Neutrophil (primary cell): ENCODE measurements around the gene HAO1.

Experiments
- H3K27ac ChIP-seq: fragments of 200-600 bp; sonication (generic); 2 replicates; pipeline ENCODE4 v1.5.1; 2016; ENCODE audit warnings: mild to moderate bottlenecking, moderate library complexity
- H3K27me3 ChIP-seq: fragments of 200-600 bp; sonication (generic); 2 replicates; pipeline ENCODE4 v1.6.0; 2016; ENCODE audit warnings: mild to moderate bottlenecking
- H3K36me3 ChIP-seq: fragments of 200-600 bp; sonication (generic); 2 replicates; pipeline ENCODE4 v1.5.1; 2017
- H3K4me1 ChIP-seq, 2 experiments: fragments of 200-600 bp in 1 of 2; sonication (generic) in 1 of 2; 1 replicate in 1 of 2; 2 replicates in 1 of 2; pipeline versions ENCODE4 v1.5.1 to v1.6.1; 2013 to 2016; ENCODE audit warnings: low read depth in 1 of 2, low read length in 1 of 2, mild to moderate bottlenecking in 1 of 2, moderate library complexity in 1 of 2; ENCODE audit not compliant: control insufficient read depth in 1 of 2, insufficient read depth in 1 of 2
- H3K4me3 ChIP-seq, 2 experiments: fragments of 200-600 bp in 1 of 2; sonication (generic) in 1 of 2; 1 replicate in 1 of 2; 2 replicates in 1 of 2; pipeline ENCODE4 v1.5.1; 2013 to 2016; ENCODE audit warnings: low read depth in 1 of 2, low read length in 1 of 2, mild to moderate bottlenecking in 1 of 2, moderate library complexity in 1 of 2
- H3K9me3 ChIP-seq: fragments of 200-600 bp; sonication (generic); 2 replicates; pipeline ENCODE4 v1.5.1; 2016
- CTCF ChIP-seq: fragments of 200-600 bp; sonication (generic); IDR thresholded peaks from 2 replicates; pipeline ENCODE4 v1.5.1; 2016; ENCODE audit warnings: antibody characterized with exemption

Gene HAO1

DNA sequence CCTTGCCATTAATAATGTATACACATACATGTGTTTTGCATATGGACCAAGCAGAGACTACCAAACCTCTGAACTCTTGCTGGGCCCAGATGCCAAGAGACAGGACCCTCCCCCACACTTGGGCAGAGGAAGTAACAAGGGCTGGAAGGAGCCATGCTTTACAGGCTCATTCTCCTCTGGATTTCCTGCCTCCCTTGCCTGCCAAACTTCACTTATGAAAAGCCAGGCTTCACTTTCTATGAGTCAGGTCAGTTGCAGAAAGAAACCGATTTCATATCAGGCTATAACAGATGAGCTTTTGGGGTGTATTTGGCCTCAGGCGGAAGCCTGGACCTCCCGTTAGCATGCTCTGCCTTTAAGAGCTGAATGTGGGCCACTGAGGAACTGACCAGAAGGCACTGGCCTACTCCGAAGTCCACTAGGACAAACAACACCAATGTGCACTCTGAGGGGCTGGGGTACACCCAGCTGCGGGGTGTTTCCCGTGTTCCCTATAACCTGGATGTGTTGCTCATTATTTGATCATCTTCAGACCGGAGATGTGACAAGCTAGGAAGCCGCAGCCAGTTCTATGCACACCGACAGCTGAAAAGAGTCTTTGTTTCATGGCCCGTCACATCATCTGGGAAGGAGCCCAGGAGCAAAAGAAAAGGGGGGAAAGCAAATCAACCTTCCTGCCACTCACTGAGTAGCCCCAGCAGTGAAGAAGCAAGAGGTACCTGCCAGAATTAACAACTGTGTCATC is 28.5 kb downstream of the HAO1 start:
- no peak overlapping the region for H3K27ac ChIP-seq
- no peak for TF ChIP-seq CTCF

GRCh38 chr20:7908905-7909304 is 31.4 kb downstream of the HAO1 start:
- no peak overlapping the region for H3K4me3 ChIP-seq
- no peak overlapping the region for H3K27ac ChIP-seq
- H3K9me3 ChIP-seq: no peaks in the 10 kb centered on the region
- TF ChIP-seq CTCF: no peak
- no peaks in the 10 kb centered on the region for H3K4me1 ChIP-seq
- H3K27me3 ChIP-seq: peaks cover 3% of the 10 kb centered on the region
- no peaks in the 10 kb centered on the region for H3K36me3 ChIP-seq

More for the DNA sequence above, 28.5 kb downstream of the HAO1 start:
- H3K4me3 ChIP-seq: no peak overlapping the region
- no peaks in the 10 kb centered on the region for H3K9me3 ChIP-seq
- no peaks in the 10 kb centered on the region for H3K27me3 ChIP-seq
- no peaks in the 10 kb centered on the region for H3K4me1 ChIP-seq
- no peaks in the 10 kb centered on the region for H3K36me3 ChIP-seq

- H3K27me3 ChIP-seq: peaks cover 3% of the 10 kb centered on the region
- H3K36me3 ChIP-seq: no peaks in the 10 kb centered on the region
- no peak overlapping the region for H3K27ac ChIP-seq
- no peak overlapping the region for H3K4me3 ChIP-seq
- no peaks in the 10 kb centered on the region for H3K9me3 ChIP-seq
- H3K4me1 ChIP-seq: no peaks in the 10 kb centered on the region
- TF ChIP-seq CTCF: no peak
Measured at GRCh38 chr20:7903429-7903828, 36.8 kb downstream of the HAO1 start.

GRCh38 chr20:7902879-7903278 is 37.4 kb downstream of the HAO1 start:
- H3K9me3 ChIP-seq: no peaks in the 10 kb centered on the region

GRCh38 chr20:7897781-7898364 is 42.4 kb downstream of the HAO1 start:
- Histone ChIP-seq H3K27me3 (no peaks in the 10 kb centered on the region), H3K4me1 (no peaks in the 10 kb centered on the region), H3K4me3 (no peak overlapping the region), H3K9me3 (no peaks in the 10 kb centered on the region), H3K36me3 (no peaks in the 10 kb centered on the region), H3K27ac (no peak overlapping the region)
- TF ChIP-seq CTCF: no peak

More at GRCh38 chr20:7902879-7903278, 37.4 kb downstream of the HAO1 start:
- H3K4me1 ChIP-seq: no peaks in the 10 kb centered on the region
- H3K27ac ChIP-seq: no peak overlapping the region
- H3K4me3 ChIP-seq: no peak overlapping the region
- H3K27me3 ChIP-seq: peaks cover 3% of the 10 kb centered on the region
- TF ChIP-seq CTCF: no peak
- no peaks in the 10 kb centered on the region for H3K36me3 ChIP-seq
